Measurements from ENCODE around the gene APOBEC3F. TPM values are rescaled to one million over a fixed set of nuclear protein-coding genes. Genes with fewer than 3 reads are reported as not detected.

APOBEC3F gene
- total RNA-seq, 2 donors from 2014 or later: 44.8 to 49.0 TPM

DNA sequence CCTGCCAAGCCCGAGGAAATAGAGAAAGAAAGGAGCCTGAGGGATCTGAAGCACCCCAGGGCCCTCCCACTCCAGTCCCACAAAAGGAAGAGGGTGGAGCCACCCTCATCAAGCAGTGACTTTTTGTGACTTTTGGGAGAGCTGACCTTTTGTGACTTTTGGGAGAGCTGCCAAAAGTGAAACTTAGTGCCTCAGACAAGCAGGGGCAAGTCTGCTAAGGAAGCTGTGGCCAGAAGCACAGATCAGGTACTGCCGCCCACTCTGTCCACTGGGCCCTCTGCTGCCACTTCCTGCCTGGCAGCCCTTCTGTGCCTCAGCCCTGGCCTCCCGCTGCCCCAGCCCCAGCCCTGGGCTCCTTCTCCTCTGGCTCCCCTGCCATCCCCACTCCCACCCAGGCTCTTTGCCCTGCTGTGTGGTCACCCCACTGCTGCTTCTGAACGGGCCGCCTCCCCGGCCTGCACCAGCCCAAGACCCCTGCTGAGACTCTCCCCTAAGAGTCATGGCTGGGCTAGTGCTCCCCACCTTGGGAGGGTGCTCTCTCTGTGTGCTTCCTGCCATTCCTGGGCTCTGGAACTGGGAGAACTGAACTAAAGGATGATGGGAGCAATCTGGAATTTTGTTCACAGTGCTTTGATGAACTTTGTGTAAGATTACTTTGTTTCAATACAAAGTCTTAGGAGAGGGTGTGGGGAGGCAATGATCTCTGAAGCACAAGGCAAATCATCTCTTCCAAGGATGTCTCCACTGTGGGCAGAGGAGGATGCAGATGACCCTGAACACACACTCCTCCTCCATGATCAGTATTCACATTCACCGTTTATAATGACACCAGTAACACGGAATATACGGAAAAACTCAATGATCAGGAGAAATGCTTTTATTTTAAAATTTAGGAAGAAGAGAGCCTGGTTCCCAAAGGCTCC is 56.7 kb downstream of the APOBEC3F start, which contains the start of gene APOBEC3H:
Gene APOBEC3H (plus strand): TSS at position 147 of the 923 bp plus-strand sequence. CDS start 3,035 bp downstream, outside the sequence.
- Mint-ChIP-seq H3K4me1 (ENCODE audit: low read depth) (peaks cover 79% of the 10 kb centered on the region), H3K4me3 (peak within 1 kb of the TSS; percentile 83 to 85), H3K9me3 (no peaks in the 10 kb centered on the region), H3K36me3 (ENCODE audit: insufficient read depth in 2 of 2) (no peaks in the 10 kb centered on the region), H3K27me3 (ENCODE audit: low read depth) (no peaks in the 10 kb centered on the region), H3K27ac (peak within 1 kb of the TSS; percentile 88)
- ATAC-seq (replicated peaks in 1 of 2) (peak; percentile 52 to 57), DNase-seq (peak; percentile 62 to 66)

DNA sequence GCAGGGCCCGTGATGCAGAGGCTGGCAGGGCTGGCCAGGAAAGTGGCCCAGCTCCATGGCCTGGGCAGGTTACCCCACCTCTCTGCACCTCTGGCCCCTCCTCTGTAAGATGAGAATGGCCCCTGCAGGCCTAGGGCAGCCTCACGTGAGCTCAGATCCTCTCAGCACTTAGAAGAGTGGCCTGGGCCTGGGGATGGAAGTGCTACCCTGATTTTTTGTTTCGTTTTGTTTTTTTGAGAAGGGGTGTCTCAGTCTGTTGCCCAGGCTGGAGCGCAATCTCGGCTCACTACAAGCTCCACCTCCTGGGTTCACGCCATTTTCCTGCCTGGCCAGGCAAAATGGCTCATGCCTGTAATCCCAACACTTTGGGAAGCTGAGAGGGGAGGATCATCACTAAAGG is 57.4 kb downstream of the APOBEC3F start:
- Mint-ChIP-seq H3K9me3 (no peaks in the 10 kb centered on the region), H3K27me3 (ENCODE audit: low read depth) (no peaks in the 10 kb centered on the region), H3K4me1 (ENCODE audit: low read depth) (peaks cover 73% of the 10 kb centered on the region), H3K36me3 (ENCODE audit: insufficient read depth in 2 of 2) (no peaks in the 10 kb centered on the region), H3K4me3 (peak overlapping the region; percentile 83 to 85), H3K27ac (peak overlapping the region; percentile 88)
- DNase-seq: no peak
- ATAC-seq (replicated peaks in 1 of 2): no peak

- H3K9me3 Mint-ChIP-seq: no peaks in the 10 kb centered on the region
- H3K4me3 Mint-ChIP-seq: peak overlapping the region; percentile 78 to 85
- H3K4me1 Mint-ChIP-seq (ENCODE audit: low read depth): peaks cover 70% of the 10 kb centered on the region
- no peaks in the 10 kb centered on the region for H3K27me3 Mint-ChIP-seq (ENCODE audit: low read depth)
- peak overlapping the region; percentile 94 for H3K27ac Mint-ChIP-seq
- no peak for ATAC-seq (replicated peaks in 1 of 2)
- no peaks in the 10 kb centered on the region for H3K36me3 Mint-ChIP-seq (ENCODE audit: insufficient read depth in 2 of 2)
- DNase-seq: no peak
These were observed 57.9 kb downstream of the APOBEC3F start for GRCh38 chr22:39098576-39098975.

DNA sequence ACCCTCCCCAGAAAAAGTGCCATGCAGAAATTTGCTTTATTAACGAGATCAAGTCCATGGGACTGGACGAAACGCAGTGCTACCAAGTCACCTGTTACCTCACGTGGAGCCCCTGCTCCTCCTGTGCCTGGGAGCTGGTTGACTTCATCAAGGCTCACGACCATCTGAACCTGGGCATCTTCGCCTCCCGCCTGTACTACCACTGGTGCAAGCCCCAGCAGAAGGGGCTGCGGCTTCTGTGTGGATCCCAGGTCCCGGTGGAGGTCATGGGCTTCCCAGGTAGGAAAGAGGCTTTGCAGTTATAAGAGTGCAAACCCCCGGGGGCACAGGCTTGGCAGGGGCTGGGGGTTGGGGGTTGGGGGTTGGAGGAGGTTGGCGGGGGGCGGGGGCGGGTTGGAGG is 60.6 kb downstream of the APOBEC3F start:
- DNase-seq (no peak), ATAC-seq (replicated peaks in 1 of 2) (no peak)
- H3K4me1 Mint-ChIP-seq (ENCODE audit: low read depth): peaks cover 49% of the 10 kb centered on the region
- H3K4me3 Mint-ChIP-seq: no peak overlapping the region
- H3K27me3 Mint-ChIP-seq (ENCODE audit: low read depth): no peaks in the 10 kb centered on the region
- H3K27ac Mint-ChIP-seq: no peak overlapping the region
- no peaks in the 10 kb centered on the region for H3K36me3 Mint-ChIP-seq (ENCODE audit: insufficient read depth in 2 of 2)
- no peaks in the 10 kb centered on the region for H3K9me3 Mint-ChIP-seq

GRCh38 chr22:39103431-39103830 is 62.8 kb downstream of the APOBEC3F start:
- H3K4me1 Mint-ChIP-seq (ENCODE audit: low read depth): peaks cover 31% of the 10 kb centered on the region
- H3K36me3 Mint-ChIP-seq (ENCODE audit: insufficient read depth in 2 of 2): no peaks in the 10 kb centered on the region
- no peaks in the 10 kb centered on the region for H3K9me3 Mint-ChIP-seq
- H3K27ac Mint-ChIP-seq: no peak overlapping the region
- DNase-seq (no peak), ATAC-seq (replicated peaks in 1 of 2) (no peak)
- no peak overlapping the region for H3K4me3 Mint-ChIP-seq
- H3K27me3 Mint-ChIP-seq (ENCODE audit: low read depth): no peaks in the 10 kb centered on the region

Other genes with a start within 250 kb of the APOBEC3F start
- gene DNAL4, start 246.7 kb upstream of the APOBEC3F start, total RNA-seq: 10 to 100 TPM; 10.6 to 16.6 TPM
- gene NPTXR, start 196.8 kb upstream of the APOBEC3F start, total RNA-seq: 1 to 10 TPM; 6.3 to 6.4 TPM
- 100 to 1,000 TPM; 116 to 124 TPM for gene CBX6, start 168.6 kb upstream of the APOBEC3F start, total RNA-seq
- gene APOBEC3A, start 83.3 kb upstream of the APOBEC3F start, total RNA-seq: under 1 TPM in 1 of 2 donors, not detected in 1; 0.37 TPM
- gene APOBEC3B, start 58.5 kb upstream of the APOBEC3F start, total RNA-seq: 10 to 100 TPM; 27.1 to 44.7 TPM
- 100 to 1,000 TPM; 143 to 147 TPM for gene APOBEC3C, start 26.6 kb upstream of the APOBEC3F start, total RNA-seq
- gene APOBEC3D, start 19.7 kb upstream of the APOBEC3F start, total RNA-seq: 10 to 100 TPM; 33.9 to 43.0 TPM
- 100 to 1,000 TPM in 1 of 2 donors, 10 to 100 TPM in 1; 77.8 to 115 TPM for gene APOBEC3G, start 36.4 kb downstream of the APOBEC3F start, total RNA-seq
- 10 to 100 TPM; 21.9 to 24.4 TPM for gene APOBEC3H, start 56.4 kb downstream of the APOBEC3F start, total RNA-seq
- gene CBX7, start 111.8 kb downstream of the APOBEC3F start, total RNA-seq: 10 to 100 TPM; 41.5 to 61.0 TPM
- 1 to 10 TPM; 2.9 to 4.6 TPM for gene PDGFB, start 204.1 kb downstream of the APOBEC3F start, total RNA-seq

Measured in activated T-cell treated with anti-CD3 and anti-CD28 coated beads, Interleukin-2, amount 50 U/mL, for 72 hours (primary cell).